Activated CD4-positive, CD25-positive, alpha-beta regulatory T cell treated with anti-CD3 and anti-CD28 coated beads, Interleukin-2, amount 50 U/mL, for 24 hours (primary cell): Measurements from ENCODE around the gene LIMCH1.

Experiments
- ATAC-seq, 2 donors: fragments of 150-1000 bp; cut with Tn5 transposase; one replicate each; pipeline ENCODE4 v1.10.0; 2021; ENCODE audit warnings: mild to moderate bottlenecking in 1 of 2, moderate library complexity in 1 of 2

LIMCH1 gene

DNA sequence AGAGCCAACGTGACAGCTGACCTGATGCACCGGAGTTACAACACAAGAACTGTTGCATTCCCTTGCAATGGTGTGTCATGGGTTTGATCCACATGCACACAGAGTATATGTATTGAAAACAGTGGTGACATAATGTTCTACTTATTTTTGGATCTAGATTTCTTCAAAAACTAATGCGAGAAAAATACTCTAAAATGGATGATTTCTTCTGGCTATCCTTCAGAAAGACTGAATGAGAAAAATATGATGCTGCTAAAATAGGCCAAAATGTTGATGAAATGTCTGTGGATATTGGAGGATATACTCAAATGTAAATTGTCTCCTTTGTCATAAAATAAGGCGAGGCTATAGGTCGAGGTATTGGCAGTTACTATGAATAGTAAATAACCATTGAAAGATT lies 30.4 kb downstream of the LIMCH1 start:
- no peak for ATAC-seq

DNA sequence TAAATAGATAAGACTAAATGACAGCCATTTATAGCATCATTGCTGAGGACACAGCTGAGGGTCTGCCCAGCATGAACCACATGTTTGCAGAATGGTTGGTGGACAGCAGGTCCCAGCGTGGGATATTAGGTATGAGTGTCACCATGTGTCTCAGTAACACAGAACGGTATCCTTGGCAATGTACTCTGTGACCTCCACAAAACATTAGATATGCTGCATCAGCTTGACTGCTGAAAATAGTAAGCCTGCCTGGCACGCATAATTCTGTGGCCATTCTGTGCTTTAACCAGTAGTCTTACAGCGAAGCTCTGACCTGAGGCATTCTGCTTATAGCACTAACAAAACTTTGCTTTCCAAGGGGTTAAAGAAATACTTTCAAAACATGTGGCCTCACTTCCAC lies 32.0 kb downstream of the LIMCH1 start:
- no peak for ATAC-seq

GRCh38 chr4:41571422-41571821 lies 33.5 kb downstream of the LIMCH1 start:
- no peak for ATAC-seq

GRCh38 chr4:41572516-41572915 lies 34.6 kb downstream of the LIMCH1 start:
- no peak for ATAC-seq

DNA sequence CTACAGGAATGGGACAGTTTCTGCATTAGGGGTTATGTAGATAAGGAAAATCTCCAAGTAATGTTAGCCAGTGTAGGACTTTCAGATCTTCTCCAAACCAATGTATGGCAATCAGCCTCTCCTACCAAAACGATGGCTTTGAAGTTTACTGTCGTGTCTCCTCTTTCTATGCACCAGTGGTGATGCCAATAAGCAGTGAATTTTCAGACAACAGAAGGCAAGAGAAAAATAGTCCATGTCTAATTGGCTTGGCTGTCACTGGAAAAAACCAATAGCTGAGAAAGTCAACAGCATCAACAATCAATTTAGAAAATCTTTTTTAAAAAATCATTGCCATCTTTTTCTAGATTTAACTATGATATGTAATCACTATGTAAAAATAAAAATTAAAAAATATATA lies 35.0 kb downstream of the LIMCH1 start:
- ATAC-seq: no peak

DNA sequence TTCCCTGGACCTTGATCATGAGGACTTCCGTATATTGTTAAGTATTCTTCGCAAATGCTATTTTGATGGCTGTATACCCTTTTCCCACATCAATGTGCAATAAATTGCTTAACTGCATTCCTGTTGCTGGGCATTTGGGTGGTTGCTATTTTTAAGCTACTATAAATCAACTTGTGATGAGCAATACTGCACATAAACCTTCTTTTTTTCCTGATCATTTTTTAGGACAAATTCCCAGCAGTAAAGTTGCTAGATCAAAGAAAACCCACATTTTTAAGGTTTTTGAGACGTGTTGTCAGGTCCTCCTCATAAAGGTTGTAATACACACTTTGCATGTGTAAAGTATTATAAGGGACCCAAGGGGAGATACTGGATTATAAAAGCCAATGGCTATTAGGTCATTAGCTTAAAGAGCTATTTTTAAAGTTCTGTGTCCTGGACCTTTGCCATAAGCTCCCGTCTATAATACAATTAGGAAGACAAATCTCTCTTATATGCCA lies 35.6 kb downstream of the LIMCH1 start:
- no peak for ATAC-seq

GRCh38 chr4:41575207-41575606 lies 37.2 kb downstream of the LIMCH1 start:
- no peak for ATAC-seq

GRCh38 chr4:41575665-41576064 lies 37.7 kb downstream of the LIMCH1 start:
- ATAC-seq: no peak

DNA sequence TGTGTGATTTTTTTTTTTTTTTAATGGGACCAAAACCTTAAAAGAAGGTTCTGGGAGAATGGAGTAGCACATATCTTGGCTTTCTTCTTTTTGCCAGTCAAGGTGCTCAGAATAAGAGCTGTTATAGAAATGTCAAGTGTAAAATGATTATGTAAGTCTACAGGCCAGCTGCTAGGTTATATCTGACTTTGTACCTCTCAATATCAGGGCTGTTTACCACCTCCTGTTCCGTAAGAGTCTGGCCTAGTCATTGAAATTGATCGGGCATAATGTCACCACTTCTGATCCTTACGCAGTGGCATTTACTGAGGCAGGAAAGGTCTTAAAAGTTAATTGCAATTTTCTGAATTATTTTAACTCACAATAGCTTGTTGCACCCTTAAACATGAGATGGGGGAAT lies 41.1 kb downstream of the LIMCH1 start:
- ATAC-seq: no peak

DNA sequence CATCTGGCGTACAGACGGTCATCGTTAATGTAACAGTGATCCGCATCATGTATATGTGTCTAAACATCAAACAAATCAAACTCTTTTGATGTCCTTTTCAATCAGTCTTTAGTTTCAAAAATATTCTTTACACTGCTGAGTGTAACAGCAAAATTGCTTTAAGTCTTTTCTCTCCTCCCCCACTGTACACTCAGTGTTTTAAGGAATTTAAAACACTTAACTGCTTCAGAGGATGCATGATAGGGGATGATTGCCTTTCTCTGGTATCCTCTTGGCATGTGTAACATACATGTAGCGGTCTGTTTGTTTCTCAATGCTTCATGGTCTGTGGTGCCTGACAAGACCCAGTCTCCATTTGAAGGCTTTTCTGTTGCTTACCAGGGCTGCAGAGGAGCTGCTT lies 41.6 kb downstream of the LIMCH1 start:
- ATAC-seq: no peak

- ATAC-seq: no peak
These were observed 42.0 kb downstream of the LIMCH1 start for GRCh38 chr4:41580007-41580406.

- no peak for ATAC-seq
These were observed 48.8 kb downstream of the LIMCH1 start for GRCh38 chr4:41586675-41587225.

DNA sequence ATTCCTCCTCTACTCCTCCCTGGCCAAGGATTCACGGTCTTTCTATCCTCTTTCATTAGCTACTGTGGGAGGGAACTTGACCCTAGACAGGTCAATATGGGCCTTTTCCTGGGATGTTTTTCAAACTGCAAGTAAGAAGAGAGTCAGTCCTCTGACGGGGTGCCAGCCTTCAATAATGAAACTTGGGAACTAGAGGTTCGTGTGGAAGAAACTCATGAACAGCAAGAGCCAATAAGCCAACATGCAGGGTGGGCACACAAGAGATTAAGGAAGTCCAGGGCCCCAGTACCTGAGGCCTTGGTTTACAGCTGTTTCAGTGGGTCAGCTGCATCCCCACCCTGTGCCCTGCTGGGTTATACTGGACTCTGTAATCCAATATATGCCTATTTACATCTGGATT lies 49.3 kb downstream of the LIMCH1 start:
- no peak for ATAC-seq

DNA sequence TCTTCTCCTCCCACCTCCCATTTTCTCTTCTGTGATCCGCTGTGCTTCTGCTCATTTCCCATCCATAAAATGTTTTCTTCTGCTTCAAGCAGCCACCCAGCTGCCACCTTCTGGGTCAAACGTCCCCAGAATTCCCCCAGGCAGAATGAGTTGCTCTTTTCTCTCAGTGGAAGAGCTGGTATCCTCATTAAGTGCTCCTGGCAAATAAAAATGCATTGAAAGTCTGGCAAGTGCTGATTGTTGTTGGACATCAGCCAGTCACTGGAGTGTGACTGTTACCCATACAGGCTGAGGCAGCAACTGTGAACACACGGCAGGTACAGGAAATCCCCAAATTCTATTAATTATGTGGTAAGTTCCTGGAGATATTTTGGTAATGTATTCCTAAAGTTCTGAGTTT lies 52.6 kb downstream of the LIMCH1 start:
- no peak for ATAC-seq

DNA sequence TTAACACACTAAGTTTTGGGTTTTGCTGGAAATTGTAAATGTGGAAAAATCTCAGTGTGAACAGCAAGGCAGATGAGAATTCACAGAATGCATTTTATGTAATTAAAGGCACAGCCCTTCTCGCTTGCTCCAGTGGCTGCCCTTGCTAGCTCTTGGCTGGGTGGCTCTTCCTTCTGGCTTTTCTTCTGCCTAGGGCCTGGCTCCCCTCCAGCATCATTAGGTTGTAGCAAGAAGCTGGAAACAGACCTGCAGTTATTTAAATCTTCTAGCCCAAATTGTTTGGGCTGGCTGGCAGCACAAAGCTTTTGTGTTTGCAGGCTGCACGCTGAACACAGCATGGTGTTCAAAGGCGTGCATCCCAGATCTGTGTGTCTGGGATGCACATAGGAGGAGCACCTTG lies 56.5 kb downstream of the LIMCH1 start:
- no peak for ATAC-seq

GRCh38 chr4:41597494-41597893 lies 59.5 kb downstream of the LIMCH1 start:
- no peak for ATAC-seq

- no peak for ATAC-seq
These were observed 60.6 kb downstream of the LIMCH1 start for GRCh38 chr4:41598580-41598979.

GRCh38 chr4:41599192-41599786 lies 61.3 kb downstream of the LIMCH1 start:
- no peak for ATAC-seq

DNA sequence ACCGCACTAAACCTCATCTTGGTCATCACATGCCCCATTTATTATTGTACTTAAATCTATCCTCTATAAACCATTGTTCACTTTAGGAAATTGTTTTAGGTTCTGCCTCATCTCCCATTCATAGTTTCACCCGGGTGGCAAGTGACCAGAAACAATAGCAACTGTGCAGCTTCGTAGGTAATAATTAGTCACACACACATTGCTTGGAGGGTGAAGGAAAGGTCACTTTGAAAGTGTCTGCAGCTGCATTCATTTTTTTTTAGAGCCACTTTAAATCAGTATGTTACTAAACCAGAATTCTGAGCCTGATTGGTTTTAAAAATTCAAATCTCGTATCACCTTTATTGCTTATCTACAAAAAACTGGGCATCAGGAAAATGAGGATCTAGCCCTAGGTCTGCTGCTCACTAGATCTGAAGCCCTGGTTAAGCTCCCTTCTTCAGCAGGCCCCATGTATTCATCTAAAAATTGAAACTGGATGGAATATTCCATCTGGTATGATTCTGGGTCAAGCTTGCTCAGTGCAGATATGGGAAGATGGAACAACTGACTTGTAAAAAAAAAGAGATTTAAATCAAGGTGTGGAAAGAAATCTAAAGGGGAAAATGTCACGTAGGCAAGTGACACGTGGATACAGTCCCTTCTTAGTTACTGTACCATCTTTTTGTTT lies 62.4 kb downstream of the LIMCH1 start:
- ATAC-seq: no peak

DNA sequence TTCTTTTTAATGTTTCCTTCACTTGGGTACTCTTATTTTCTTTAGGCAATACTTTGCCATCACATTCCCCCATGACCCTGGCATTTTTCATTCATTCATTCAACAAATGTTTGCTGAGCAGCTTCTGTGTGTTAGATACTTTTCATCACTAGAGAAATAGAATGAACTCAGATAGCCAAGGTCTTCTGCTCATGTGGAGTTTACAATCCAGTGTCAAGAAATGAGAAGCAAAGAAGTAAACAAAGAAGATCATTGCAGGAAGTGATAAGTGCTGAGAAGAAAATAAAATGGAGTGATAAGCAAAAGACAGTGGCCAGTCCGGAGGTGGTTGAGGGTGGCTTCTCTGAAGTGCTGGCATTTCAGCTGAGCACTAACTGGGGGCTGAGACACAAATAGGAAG lies 63.1 kb downstream of the LIMCH1 start:
- no peak for ATAC-seq

DNA sequence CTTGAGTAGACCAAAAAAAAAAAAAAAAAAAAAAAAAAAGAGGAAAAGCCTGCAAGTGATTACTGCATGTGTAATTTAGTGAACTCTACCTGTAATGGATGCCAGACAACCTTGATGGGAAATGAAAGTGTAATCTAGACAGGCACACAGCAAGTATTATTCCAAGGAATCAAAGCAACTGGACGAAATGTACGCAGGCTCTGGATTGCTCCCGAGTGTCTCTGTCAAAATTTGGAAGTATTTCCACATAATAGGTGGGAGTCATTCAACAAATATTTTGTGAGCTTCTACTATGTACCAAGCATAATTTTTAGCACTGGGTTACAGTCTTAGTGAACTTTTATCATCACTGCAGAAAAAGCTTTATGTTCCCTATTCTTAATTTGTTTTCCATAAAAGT lies 64.2 kb downstream of the LIMCH1 start:
- ATAC-seq: no peak

GRCh38 chr4:41602886-41603498 lies 65.0 kb downstream of the LIMCH1 start:
- no peak for ATAC-seq

DNA sequence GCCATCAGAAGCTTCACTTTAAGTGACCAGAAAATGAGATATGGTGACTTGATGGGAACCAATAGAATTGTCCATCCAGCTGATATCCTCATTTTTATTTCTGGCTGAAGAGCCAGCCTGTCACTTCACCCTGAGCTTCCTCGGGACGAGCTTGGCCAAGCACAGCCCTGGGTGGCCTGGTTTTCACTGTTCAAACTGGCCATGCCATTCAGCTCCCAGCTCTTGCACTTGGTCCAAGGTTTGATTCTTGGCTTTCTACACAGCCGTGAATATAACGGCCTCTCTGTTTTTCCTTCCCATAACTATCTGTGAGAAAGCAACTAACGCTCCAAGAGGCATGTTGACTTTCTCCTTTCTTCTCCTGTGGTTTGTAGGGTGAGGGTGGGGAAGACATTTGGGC lies 71.9 kb downstream of the LIMCH1 start:
- no peak for ATAC-seq

DNA sequence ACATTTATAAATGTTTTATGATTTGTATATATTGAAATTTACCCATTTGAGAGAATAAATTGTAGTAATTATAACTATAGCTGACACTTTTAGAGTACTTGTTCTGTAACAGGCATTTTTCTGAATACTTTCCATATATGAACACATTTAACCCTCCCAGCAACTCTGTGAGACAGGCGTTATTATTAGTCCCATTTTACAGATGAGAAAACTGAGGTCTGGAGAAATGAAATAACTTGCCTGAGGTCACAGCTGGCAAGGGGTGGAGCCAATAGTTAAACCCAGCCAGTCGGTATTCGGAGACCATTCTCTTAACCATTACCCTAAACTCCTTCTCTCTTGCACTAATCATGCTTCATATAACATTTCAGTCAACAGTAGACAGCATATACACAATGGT lies 72.5 kb downstream of the LIMCH1 start:
- no peak for ATAC-seq
